Activated CD4-positive, CD25-positive, alpha-beta regulatory T cell (primary cell): Measurements from ENCODE around the gene DPYSL4.
"Not testable (repeated sequence)": the region's sequence is repeated elsewhere in the genome, so short reads cannot be mapped to it uniquely, and the experiment has no call there.

Source experiments
- DNase-seq, 4 experiments: peaks; one replicate each; lab custom pipeline; 2025; lab: John Stamatoyannopoulos, UW

DPYSL4 gene

DNA sequence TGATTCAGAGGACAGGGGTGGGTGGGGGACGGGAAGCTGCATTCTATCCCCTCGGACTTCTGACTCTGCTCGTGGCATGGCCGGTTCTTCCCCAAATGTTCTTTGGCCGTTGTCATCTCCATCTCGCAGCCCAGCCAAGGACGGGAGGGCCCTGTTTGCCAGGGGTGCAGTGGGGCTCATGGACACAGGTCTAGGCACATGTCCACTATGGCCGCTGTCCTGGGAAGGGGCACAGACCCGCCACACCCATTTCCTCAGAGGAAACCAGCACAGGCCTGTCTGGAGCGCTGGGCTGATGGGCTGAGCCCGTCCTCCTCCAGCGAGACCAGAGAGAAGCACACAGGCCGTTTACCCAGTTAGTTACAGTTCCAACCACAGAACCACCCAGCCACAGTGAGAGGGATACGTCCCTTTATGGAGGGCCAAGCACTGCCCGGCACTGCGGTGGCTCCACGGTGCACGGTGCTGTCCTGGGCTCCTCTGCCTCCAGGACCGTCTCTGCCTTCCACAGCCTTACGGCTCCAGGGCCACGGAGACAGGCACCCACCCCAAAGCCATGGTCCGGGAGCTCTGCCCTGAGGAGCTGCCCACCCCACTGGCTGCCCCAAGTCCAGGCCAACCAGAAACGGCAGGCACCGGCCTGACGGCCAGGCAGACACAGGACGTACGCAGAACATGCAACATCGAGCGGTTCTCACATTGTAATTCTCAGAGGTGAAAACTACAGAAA is 20.2 kb downstream of the DPYSL4 start:
- no peak for DNase-seq

DNA sequence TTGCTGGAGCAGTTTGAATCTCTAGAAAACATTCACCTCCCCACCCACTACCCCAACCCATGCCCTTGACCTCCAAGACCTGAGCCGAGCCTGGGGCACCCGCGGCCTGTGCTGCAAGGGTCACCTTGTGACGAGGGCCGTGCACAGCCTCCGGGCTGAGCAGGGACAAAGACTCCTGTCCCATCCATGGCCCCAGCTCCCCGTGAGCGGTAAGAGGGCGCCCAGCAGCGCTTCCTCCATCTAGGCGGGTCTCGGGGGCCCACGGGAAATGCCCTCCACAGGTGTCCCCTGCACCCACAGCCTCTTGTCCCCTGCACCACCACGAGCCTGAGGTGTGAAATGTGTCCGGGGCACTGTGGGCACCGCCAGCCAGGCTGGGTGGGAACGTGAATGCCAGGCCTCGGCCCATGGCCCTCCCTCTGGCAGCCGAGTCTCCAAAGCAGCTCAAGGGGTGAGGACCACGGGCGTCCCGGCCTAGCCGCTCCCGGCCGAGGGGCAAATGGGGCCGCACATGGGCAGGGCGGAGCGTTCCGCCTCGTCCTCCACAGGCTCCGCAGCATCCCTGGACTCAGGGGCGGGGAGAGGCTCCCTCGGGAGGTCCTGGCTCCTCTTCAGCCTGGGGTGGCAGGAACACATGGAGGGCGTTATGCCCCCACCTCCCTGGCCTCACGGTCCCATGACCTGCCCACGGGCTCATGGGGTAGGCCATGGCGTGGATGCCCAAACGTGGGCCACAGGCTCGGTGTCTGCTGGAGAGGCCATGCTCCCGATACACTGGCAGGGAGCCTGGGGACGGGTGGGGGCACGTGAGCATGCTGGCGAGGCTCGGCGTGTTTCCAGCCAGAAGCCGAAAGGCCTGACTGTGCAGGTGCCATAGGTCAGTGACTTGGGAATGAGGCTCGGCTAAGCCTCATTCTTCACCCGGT is 21.1 kb downstream of the DPYSL4 start:
- DNase-seq: no peak

DNA sequence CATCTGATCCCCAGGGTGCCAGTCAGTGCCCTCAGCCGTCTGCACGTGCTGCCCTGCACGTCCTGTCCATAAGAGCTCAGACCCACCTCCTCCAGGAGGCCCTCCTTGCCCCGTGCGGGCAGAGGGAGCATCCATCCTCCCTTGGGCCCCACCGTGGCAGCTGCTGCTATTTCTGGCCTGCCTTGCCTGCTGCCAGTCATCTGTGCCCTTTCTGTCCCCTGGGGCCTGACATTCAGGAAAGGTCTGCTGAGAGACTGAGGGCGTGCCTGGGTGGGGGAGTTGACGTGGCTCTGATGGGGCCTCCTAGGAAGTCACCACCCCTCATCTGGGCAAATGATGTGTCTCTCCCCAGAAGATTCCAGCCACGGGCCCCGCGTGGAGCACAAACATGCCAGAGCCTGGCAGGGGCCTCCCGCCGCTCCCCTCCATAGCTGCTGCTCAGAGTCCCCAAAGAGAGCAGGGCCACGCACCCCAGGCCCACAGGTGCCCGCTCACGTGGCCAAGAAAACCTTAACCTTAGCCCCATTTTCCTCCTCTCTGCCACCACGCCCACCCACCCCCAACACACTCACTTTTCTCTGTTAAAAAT is 21.8 kb downstream of the DPYSL4 start:
- DNase-seq: no peak

DNA sequence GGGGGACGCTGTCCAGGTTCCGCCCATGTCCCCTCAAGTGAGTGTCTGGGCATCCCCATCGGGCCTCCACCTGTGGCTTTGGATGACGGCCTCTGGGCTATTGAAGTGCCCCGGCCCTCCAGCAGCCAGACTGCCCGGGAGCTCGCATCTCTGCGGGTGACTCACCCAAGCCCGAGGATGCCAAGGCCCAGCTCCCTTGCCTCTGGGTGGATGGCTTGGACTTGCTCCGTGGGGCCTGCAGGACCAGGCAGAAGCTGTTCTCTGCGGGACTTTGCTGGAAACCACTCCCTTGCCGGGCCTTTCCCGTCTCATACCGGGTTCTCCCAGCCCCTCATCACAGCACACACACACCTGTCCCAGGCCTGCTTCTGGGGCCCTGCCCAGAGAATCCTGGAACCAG is 22.4 kb downstream of the DPYSL4 start:
- no peak for DNase-seq

DNA sequence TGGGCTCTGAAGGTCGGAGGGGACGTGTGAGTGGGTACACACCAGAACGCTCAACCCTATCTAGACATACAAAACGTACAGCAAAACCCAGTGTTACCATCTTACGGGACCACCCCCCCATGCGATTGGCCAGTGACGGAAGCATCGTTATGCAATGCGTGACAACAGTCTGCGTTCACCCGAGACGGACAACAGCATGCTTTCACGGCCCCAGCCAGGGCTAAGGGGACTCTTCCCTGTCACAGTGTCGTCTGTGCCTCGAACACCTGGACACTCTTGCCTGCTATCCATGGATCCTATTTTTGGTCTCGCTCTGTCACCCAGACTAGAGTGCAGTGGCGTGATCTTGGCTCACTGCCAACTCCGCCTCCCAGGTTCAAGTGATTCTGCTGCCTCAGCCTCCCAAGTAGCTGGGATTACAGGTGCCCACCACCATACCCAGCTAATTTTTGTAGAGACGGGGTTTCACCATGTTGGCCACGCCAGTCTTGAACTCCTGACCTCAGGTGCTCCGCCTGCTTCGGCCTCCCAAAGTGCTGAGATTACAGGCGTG is 23.3 kb downstream of the DPYSL4 start:
- DNase-seq: no peak

DNA sequence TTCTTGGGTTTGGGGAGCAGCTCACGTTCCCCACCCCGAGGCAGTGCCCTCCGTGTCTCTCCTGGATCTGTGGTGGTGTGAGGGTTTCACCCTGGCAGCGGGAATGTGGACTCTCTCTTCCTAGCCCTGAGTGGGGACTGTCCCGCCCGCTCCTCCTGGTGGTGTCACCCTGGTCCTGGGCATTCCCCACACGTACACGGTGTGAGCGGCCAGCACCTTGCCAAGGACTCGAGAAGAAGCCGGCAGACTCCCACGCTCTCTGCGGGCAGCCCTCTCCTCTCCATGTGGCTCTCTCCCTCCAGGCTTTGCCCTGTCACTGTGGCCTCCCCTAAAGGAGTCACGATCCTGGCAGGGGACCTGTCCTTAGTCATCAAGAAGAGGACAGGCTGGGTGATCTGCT is 24.0 kb downstream of the DPYSL4 start:
- DNase-seq: no peak

DNA sequence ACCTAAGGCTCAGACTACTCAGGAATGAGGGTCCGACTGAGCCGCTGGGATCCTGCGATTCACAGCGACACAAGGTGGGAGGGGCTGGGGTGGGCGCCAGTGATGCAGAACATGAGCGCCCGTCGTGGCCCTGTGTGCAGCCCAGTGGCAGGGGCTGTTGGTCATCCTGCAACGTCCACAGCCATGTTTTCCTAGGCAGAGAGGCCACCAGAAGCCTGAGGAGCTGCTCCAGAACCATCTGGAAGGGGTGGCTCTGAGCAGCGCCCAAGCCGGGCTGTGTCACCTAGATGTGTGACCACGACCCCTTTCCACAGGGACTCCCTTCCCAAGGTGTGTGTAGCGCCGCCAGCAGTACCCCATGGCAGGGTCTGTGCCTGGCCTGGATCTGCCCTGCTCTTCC is 24.5 kb downstream of the DPYSL4 start:
- no peak for DNase-seq

DNA sequence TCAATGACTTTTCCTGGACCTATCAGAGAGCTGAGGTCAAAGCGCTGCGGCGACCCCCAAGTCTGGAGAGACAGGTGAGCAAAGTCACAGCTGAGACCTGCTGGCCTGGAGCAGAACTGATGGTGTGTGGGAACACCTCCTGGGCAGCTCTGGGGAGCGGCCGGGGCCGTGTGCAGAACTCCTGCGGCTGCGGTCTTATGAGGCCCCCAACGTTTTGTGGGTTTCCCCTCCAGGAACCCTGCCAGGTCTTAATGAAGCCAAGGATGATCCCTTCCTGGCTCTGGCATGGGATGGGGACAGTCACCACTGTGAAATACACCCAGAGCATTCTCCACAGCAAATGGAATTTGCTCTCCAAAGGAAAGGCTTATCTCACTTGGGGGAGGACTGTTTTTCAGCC is 26.1 kb downstream of the DPYSL4 start:
- DNase-seq: no peak

DNA sequence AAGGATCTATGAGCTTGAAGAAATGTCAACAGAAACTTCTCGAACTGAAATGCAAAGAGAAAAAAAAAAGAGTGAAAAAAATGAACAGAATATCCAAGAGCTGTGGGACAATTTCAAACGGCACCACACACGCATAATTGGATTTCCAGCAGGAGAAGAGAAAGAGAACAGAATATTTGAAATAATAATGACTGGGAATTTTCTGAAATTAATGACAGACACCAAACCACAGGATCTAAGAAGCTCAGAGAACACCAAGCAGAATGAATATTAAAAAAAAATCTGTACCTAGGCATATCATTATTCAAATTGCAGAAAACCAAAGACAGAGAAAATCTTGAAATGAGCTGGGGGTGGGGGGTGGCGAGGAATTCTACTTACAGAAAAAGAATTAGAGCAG is 27.2 kb downstream of the DPYSL4 start:
- DNase-seq: no peak

DNA sequence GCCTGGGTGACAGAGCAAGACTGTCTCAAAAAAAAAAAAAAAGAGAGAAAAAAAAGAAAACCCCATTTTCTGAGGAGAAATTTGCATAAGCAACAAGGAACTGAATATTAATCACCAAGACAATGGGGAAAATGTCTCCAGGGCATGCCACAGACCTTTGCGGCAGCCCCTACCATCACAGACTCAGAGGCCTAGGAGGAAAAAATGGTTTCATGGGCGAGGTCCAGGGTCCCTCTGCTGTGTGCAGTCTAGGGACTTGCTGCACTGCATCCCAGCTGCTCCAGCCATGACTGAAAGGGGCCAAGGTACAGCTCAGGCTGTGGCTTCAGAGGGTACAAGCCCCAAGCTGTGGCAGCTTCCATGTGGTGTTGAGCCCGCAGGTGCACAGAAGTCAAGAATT is 29.7 kb downstream of the DPYSL4 start:
- DNase-seq: not testable (repeated sequence)

DNA sequence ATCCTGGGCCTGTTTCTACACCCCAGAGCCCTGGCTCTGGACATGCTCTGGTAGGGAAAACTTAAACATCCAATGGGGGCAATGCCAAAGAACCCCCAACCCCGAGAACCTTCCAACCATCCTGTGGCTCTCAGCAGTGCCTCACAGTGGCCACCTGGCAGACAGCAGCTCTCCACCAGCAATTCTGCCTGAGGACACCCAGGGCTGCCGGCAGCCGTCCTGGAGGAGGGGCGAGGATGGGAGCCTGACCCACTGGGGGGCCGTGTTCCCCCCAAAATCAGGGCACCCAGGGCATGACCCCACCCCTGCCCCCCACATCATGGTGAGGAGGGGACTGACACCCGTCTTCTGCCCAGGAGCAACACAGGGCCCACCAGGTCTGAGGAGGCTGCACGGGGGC is 32.7 kb downstream of the DPYSL4 start:
- DNase-seq: no peak

DNA sequence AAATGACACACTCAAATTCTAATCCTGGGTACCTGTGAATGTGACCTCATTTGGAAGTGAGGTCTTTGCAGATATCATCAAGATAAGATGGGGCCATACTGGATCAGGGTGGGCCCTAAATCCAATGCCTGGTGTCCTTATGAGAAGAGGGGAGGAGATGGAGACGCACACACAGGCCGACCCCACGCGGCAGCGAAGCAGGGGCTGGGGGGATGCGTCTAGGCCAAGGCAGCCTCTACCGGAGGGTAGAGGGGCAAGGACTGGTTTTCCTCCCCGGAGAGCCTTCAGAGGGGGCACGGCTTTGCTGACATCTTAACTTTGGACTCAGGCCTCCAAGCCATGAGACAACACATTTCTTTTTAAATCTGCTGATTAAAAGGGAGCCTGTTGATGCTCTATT is 33.3 kb downstream of the DPYSL4 start:
- DNase-seq: no peak

DNA sequence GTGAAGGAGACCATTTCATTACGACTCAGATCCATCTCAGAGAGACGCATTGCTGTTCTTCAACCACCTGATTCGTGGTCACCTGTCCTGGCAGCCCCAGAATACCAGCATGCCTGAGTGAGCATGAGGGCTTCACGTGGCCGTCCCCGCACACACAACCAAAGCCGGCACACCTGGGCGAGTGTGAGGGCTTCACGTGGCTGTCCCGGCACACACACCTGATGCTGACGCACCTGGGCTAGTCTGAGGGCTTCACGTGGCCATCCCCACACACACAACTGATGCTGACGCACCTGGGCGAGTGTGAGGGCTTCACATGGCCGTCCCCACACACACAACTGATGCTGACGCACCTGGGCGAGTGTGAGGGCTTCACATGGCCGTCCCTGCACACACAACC is 34.2 kb downstream of the DPYSL4 start:
- DNase-seq: not testable (repeated sequence)

DNA sequence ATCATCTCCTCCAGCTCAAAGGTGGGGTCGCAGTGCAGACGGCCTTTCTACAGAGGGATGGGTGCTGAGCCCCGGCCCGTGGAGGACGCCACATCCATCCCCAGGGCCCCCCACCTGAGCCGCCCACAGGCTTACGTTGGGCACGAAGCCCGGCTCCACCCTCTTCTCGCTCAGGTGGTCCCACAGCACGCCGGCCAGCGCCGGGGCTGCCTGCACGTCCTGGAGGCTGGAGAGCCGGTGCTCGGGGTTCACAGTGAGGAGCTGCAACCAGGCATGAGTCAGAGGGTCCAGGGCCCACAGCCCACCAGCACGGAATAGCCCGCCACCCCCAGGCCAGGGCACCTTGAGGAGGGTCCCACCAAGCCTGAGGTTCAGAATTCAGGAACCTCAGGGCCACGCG is 36.0 kb downstream of the DPYSL4 start:
- no peak for DNase-seq

DNA sequence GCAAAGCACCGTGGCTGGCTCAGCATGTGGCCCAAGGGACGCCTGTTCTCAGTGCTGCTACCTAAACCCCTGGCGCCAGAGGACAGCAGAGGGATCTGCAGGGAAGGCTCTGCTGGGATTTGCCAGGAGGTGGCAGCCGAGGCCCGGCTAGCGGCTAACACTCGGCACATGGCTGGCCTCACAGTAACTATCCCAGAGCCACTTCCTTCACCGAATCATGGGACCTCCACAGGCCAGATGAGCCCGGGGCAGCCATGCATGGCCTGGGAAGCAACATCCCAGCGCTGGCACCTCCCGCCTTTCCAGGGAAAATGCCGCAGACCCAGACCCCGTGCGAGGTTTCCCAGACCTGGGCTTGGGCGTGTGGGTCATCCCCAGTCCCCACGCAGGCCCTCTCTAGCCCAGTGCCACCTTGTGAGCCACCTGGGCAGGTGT is 36.4 kb downstream of the DPYSL4 start:
- DNase-seq: peak; percentile 20 to 49 (median 32)

DNA sequence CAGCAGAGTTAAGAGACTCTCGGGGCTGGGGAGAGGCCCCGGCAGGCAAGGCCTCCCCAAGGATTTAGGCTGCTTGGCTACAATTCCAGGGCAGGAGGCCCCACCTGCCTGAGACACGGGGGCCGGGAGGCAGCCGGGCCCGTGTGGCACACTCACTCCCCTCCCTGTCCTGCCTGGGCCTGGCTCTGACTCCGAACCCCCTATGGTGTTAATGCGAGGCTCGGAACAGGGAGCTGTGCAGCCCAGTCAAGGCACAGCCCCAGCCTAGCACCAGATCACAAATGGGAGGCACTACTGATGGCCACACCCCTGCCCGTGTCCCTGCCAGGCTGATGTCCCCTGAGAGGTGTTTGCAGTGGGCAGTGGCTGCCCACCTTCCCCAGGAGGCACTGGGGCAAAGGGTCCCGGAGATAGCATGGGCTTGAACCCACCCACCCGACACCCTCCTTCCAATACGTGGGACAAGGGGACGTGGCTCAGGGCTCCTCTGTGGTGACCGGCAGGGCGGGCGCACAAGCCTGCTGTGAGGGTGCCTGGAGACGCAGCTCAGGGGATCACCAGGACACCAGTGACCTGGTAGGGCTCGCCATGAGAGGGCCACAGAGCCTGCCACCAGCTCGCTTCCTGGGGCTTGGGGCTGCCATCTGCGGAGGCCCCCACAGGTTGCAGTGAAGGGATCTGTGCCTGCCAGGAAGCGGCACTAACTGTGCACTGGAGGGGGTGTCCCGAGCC is 37.0 kb downstream of the DPYSL4 start:
- no peak for DNase-seq

DNA sequence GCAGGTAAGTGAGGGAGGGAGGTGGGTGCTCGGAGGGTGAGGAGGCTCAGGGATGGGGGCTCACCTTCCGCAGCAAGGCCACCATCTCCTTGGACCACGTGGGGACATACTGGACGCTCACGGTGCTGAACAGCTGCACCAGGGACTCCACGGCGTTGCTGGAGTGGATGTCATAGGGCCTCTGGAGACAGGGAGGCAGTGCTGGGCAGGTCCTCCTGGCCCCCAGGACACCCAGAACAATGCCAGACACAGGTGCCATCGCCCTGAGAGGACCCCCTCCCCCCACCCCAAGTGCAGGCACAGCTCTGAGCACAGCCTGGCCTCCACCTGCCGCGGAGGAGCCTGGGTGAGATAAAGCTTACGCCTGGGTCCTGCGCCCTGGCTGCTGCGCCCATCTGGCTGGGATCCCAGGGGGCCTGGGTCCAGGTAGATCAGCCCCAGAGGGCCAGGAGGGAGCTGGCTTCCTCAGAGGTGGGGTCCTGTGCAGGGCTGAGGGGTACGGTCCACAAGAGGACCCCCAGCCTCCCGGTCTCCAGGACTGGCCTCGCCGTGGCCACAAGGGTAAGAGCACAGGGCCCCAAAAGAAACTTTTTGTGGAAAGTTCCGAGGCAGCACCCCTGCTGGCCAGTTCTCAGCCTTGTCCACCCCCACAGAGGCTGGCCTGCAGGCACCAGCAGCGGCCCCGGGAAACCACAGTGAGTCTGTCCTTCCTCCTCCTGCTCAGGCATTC is 37.8 kb downstream of the DPYSL4 start:
- DNase-seq: no peak

DNA sequence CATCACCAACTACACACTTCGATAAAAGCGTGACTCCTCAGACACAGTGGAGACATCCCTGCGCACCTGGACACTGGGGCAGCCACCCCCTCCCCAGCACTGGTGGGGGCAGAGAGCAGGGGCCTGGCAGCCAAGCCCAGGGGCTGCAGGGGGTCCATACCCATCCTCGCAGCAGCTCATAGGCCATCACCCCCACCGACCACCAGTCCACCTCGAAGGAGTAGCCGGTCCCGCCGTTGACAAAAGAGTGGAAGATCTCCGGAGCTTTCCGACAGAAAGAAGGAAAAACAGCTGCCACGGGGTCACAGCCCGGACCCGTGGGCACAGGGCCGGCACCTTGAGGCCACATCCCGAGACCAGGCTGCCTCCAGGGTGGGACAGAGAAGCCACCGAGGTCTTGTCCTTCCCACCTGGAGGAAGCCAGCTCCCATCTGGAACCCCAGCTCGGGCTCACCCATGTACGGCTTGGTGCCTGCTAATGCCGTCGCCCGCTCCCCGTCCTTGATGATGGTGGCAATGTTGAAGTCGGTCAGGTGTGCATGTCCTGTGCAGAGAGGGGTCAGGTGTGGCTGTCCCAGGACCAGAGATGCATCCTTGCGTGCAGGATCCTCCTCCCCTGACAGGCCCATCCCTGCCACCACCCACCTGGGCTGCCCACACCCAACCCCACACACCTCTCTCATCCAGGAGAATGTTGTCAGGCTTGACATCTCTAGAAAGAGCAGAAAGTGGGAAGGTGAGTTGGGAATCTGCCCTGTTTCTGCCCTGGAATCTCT is 38.5 kb downstream of the DPYSL4 start:
- DNase-seq: no peak

DNA sequence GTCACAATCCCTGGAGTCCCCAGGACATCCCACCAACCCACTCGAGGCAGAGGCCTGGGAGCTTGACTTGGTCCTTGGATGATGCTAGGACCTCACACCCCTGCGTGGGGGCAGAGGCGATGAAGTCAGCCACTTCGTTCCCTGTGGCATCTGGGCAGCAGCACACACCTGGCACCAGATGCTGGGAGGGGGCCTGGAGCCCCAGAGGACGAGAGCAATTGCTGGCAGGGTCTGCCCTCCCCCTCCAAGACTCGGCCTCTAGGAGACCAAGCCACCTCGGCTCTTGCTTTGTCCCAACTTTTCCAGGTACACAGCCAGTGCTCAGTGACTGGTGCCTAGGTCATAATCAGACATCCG is 39.1 kb downstream of the DPYSL4 start:
- no peak for DNase-seq

DNA sequence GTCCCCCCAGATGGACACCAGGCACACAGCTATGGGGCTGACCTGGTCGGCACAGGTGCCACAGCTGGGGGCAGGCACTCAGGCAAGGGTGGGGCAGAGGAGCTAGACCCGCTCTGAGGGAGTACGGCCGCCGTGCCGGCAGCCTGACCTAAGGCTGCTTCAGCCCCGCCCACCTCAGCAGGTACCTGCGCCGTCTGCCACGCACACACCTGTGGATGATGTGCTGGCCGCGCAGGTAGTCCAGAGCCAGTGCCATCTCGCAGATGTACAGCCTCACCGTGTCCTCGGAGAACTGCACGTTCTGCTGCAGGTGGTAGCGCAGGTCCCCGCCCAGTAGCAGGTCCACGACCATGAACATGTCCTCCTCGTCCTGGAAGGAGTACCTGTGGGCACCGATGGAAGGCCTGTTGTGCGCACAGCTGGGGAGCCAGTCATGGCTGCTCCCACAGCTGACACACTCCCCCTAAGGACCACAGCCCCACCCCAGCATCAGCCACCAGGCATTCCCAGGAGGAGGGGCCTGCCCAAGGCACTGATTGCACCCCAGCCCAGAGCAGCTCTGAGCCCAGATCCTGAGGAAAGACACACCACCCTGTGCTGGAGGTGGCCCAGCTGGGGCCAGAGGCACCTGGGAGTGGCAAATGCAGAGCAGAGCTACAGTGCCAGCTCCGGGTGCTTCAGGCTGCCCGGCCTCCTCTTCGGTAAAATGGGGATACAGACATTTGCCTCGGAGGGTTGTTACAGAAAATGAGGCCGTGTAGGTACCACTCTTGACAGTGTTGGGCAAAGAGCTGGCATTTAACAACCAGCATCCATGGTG is 40.0 kb downstream of the DPYSL4 start:
- no peak for DNase-seq
